ENCODE measurements around the gene RNF208.

Gene RNF208

DNA sequence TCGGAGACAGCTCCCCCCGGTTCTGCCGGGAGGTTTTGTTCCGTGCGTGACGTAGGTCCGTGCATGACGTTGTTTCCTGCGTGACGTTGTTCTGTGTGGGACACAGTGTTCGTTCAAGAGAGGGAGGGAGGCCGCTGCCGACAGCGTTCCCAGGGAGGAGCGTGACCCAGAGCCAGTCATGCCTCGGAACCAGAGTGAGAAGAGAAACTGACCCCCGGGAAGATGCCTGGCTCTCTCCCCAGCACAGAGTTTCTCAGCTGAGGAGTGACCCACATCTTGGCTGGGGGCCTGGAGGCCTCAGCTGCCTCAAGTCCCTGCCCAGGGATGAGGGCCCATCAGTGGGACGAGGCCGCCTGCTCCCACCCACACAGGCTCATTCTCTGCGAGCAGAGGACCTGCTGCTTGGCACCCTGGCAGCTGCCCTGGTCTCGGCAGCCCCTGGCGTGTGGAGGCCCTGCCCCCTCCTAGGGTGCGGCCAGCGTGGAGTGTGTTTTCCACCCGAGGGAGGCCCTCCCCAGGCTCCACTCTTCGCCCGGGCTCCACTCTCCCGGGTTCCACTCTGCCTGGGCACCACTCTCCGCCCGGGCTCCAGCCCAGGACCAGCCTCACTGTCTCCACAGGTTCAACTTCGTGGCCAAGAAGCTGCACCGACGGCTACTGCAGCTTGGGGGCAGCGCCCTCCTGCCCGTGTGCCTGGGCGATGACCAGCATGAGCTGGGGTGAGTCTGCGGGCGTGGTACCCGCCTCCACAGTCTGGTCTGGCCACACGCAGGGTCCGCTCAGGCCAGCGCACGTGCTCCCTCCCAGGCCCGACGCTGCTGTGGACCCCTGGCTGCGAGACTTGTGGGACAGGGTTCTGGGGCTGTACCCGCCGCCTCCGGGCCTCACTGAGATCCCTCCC, 8.6 kb downstream of the RNF208 start:
- H3K27me3 ChIP-seq (ENCODE audit: low read depth), result no peaks in the 10 kb centered on the region
- in situ Hi-C loops (cut with MboI; ENCODE audit: low sequenced_read_pairs), result no loop called here

GRCh38 chr9:137212520-137212919, 9.5 kb downstream of the RNF208 start:
- Histone ChIP-seq H3K9me3 (no peaks in the 10 kb centered on the region), H3K4me1 (no peaks in the 10 kb centered on the region), H3K4me3 (no peak overlapping the region), H3K27me3 (ENCODE audit: low read depth) (no peaks in the 10 kb centered on the region), H3K36me3 (replicated peaks) (peaks cover 29% of the 10 kb centered on the region)
- DNase-seq (ENCODE audit: low spot score in 2 of 2), result no peak
- in situ Hi-C loops (cut with MboI; ENCODE audit: low sequenced_read_pairs), result no loop called here

More for the DNA sequence above, 8.6 kb downstream of the RNF208 start:
- Histone ChIP-seq H3K36me3 (replicated peaks) (peaks cover 26% of the 10 kb centered on the region), H3K4me3 (no peak overlapping the region), H3K9me3 (no peaks in the 10 kb centered on the region), H3K4me1 (no peaks in the 10 kb centered on the region)
- DNase-seq (ENCODE audit: low spot score in 2 of 2), result no peak

GRCh38 chr9:137211532-137211931, 10.5 kb downstream of the RNF208 start:
- in situ Hi-C loops (cut with MboI; ENCODE audit: low sequenced_read_pairs), result no loop called here
- no peak overlapping the region for H3K4me3 ChIP-seq

GRCh38 chr9:137206602-137207001, 15.4 kb downstream of the RNF208 start:
- DNase-seq (ENCODE audit: low spot score in 2 of 2), result no peak
- H3K4me1 ChIP-seq, result peaks cover 21% of the 10 kb centered on the region
- in situ Hi-C loops (cut with MboI; ENCODE audit: low sequenced_read_pairs), result no loop called here
- no peaks in the 10 kb centered on the region for H3K27me3 ChIP-seq (ENCODE audit: low read depth)
- H3K9me3 ChIP-seq, result no peaks in the 10 kb centered on the region
- peaks cover 21% of the 10 kb centered on the region for H3K36me3 ChIP-seq (replicated peaks)
- peak overlapping the region; percentile 90 for H3K4me3 ChIP-seq

More at GRCh38 chr9:137211532-137211931, 10.5 kb downstream of the RNF208 start:
- Histone ChIP-seq H3K4me1 (peaks cover 1% of the 10 kb centered on the region), H3K36me3 (replicated peaks) (peaks cover 29% of the 10 kb centered on the region), H3K9me3 (no peaks in the 10 kb centered on the region), H3K27me3 (ENCODE audit: low read depth) (no peaks in the 10 kb centered on the region)
- DNase-seq (ENCODE audit: low spot score in 2 of 2), result no peak

GRCh38 chr9:137205126-137206069, 16.6 kb downstream of the RNF208 start, which contains the start of the genes NDOR1 and TMEM203:
NDOR1 (plus strand) TSS chr9:137205700; CDS start chr9:137205778, 78 bp downstream.
TMEM203 (minus strand) TSS chr9:137205648; CDS start chr9:137205414, 234 bp downstream.
- Histone ChIP-seq H3K36me3 (replicated peaks) (peaks cover 21% of the 10 kb centered on the region), H3K27me3 (ENCODE audit: low read depth) (no peaks in the 10 kb centered on the region), H3K4me3 (peak within 1 kb of the TSS; percentile 90), H3K9me3 (no peaks in the 10 kb centered on the region), H3K4me1 (peaks cover 23% of the 10 kb centered on the region)
- DNase-seq (ENCODE audit: low spot score in 2 of 2), result peak; percentile 60 to 95
- in situ Hi-C loops (cut with MboI; ENCODE audit: low sequenced_read_pairs), result no loop called here

DNA sequence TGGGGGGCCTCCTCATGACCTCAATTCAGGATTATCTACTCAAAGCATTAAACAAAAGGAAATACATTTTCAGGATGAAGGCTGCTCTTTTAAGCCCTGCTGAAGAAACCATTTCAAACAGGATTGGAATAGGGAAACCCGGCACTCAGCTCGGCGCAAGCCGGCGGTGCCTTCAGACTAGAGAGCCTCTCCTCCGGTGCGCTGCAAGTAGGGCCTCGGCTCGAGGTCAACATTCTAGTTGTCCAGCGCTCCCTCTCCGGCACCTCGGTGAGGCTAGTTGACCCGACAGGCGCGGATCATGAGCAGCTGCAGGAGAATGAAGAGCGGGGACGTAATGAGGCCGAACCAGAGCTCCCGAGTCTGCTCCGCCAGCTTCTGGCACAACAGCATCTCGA, 17.3 kb downstream of the RNF208 start:
- no peak for DNase-seq (ENCODE audit: low spot score in 2 of 2)
- H3K27me3 ChIP-seq (ENCODE audit: low read depth), result no peaks in the 10 kb centered on the region
- peaks cover 23% of the 10 kb centered on the region for H3K4me1 ChIP-seq
- peaks cover 19% of the 10 kb centered on the region for H3K36me3 ChIP-seq (replicated peaks)
- no peaks in the 10 kb centered on the region for H3K9me3 ChIP-seq
- in situ Hi-C loops (cut with MboI; ENCODE audit: low sequenced_read_pairs), result no loop called here
- peak overlapping the region; percentile 90 for H3K4me3 ChIP-seq

DNA sequence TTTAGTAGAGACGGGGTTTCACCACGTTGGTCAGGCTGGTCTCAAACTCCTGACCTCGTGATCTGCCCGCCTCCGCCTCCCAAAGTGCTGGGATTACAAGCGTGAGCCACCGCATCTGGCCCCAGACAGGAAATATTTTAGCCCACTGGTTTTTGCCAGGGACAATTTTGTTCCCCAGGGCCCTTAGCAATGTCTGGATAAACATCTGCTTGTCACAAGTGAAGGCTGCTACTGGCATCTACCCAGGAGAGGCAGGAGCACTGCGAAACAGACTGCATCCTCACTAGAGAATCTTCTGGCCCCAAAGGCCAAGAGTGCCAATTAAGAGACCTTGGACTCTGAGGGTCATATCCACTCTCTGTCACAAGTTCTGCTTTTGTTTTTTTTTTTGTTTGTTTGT, 19.1 kb downstream of the RNF208 start:
- H3K4me1 ChIP-seq, result peaks cover 35% of the 10 kb centered on the region
- DNase-seq (ENCODE audit: low spot score in 2 of 2), result no peak
- in situ Hi-C loops (cut with MboI; ENCODE audit: low sequenced_read_pairs), result no loop called here
- H3K4me3 ChIP-seq, result no peak overlapping the region
- H3K36me3 ChIP-seq (replicated peaks), result peaks cover 16% of the 10 kb centered on the region
- H3K27me3 ChIP-seq (ENCODE audit: low read depth), result no peaks in the 10 kb centered on the region
- H3K9me3 ChIP-seq, result no peaks in the 10 kb centered on the region

- H3K27me3 ChIP-seq (ENCODE audit: low read depth), result no peaks in the 10 kb centered on the region
- no peak for DNase-seq (ENCODE audit: low spot score in 2 of 2)
- peak overlapping the region; percentile 58 for H3K4me3 ChIP-seq
- peaks cover 34% of the 10 kb centered on the region for H3K4me1 ChIP-seq
- peaks cover 13% of the 10 kb centered on the region for H3K36me3 ChIP-seq (replicated peaks)
- no peaks in the 10 kb centered on the region for H3K9me3 ChIP-seq
- in situ Hi-C loops (cut with MboI; ENCODE audit: low sequenced_read_pairs), result no loop called here
Observed at GRCh38 chr9:137201205-137201868, 20.7 kb downstream of the RNF208 start.

- Histone ChIP-seq H3K4me1 (peaks cover 32% of the 10 kb centered on the region), H3K36me3 (replicated peaks) (peaks cover 13% of the 10 kb centered on the region; the same call in 1 of the 2 replicates), H3K27me3 (ENCODE audit: low read depth) (no peaks in the 10 kb centered on the region), H3K4me3 (peak within 1 kb of the TSS; percentile 58), H3K9me3 (no peaks in the 10 kb centered on the region)
- in situ Hi-C loops (cut with MboI; ENCODE audit: low sequenced_read_pairs), result no loop called here
- peak; percentile 99 to 100 for DNase-seq (ENCODE audit: low spot score in 2 of 2)
Observed at GRCh38 chr9:137200311-137201204, 21.5 kb downstream of the RNF208 start, which contains the start of gene TPRN. TPRN (minus strand) TSS chr9:137200741; CDS start chr9:137200711, 30 bp downstream.

- Histone ChIP-seq H3K4me3 (peak overlapping the region; percentile 30), H3K36me3 (replicated peaks) (peaks cover 9% of the 10 kb centered on the region; the same call in 1 of the 2 replicates), H3K27me3 (ENCODE audit: low read depth) (no peaks in the 10 kb centered on the region), H3K4me1 (peaks cover 31% of the 10 kb centered on the region), H3K9me3 (no peaks in the 10 kb centered on the region)
- in situ Hi-C loops (cut with MboI; ENCODE audit: low sequenced_read_pairs), result no loop called here
- DNase-seq (ENCODE audit: low spot score in 2 of 2), result no peak
Observed at GRCh38 chr9:137199411-137200121, 22.5 kb downstream of the RNF208 start.

GRCh38 chr9:137198902-137199283, 23.1 kb downstream of the RNF208 start:
- H3K36me3 ChIP-seq (replicated peaks), result peaks cover 2% of the 10 kb centered on the region; the same call in 1 of the 2 replicates
- no peak for DNase-seq (ENCODE audit: low spot score in 2 of 2)
- in situ Hi-C loops (cut with MboI; ENCODE audit: low sequenced_read_pairs), result no loop called here
- no peaks in the 10 kb centered on the region for H3K9me3 ChIP-seq
- peak overlapping the region; percentile 30 for H3K4me3 ChIP-seq
- H3K4me1 ChIP-seq, result peaks cover 24% of the 10 kb centered on the region
- no peaks in the 10 kb centered on the region for H3K27me3 ChIP-seq (ENCODE audit: low read depth)
